Spleen (tissue), 7 donors: ENCODE results near the gene GNB1L.

ENCODE experiments used
- CTCF ChIP-seq, 11 experiments: fragments of 200-600 bp in 7 of 11; fragments of 450-650 bp in 4 of 11; sonication (generic) in 4 of 11; IDR thresholded peaks in 8 of 11; conservative IDR thresholded peaks in 3 of 11; 1 replicate in 7 of 11; 2 replicates in 4 of 11; pipeline versions ENCODE4 v1.4.0 to v1.8.0; 2016 to 2021; ENCODE audit warnings: antibody characterized with exemption in 11 of 11, inconsistent platforms in 4 of 11, mild to moderate bottlenecking in 1 of 11
- POLR2A ChIP-seq, 3 donors: fragments of 450-650 bp; IDR thresholded peaks; one replicate each; pipeline ENCODE4 v1.5.1; 2017; ENCODE audit warnings: antibody characterized with exemption in 3 of 3, mild to moderate bottlenecking in 1 of 3
- donor health status: DM: no; HTN: no; CAD: no; lungs with moderate emphysema.
- donor health status: DM: no; HTN: no; CAD: no.
- donor health status: DM: no; HTN: no; CAD: no.

GRCh38 chr22:19753090-19753842 is 101.4 kb downstream of the GNB1L start:
- TF ChIP-seq CTCF (IDR thresholded peaks at IDR 0.05 in 8 of 11, conservative IDR thresholded peaks at IDR 0.05 in 3 of 11) = no peak
- no peak for TF ChIP-seq POLR2A (IDR thresholded peaks at IDR 0.05)
